Body of pancreas (tissue), 4 donors: Measurements from ENCODE around the gene PDZD2. TPM values are rescaled to one million over a fixed set of nuclear protein-coding genes. Genes with fewer than 3 reads are reported as not detected.

Experiments used
- ATAC-seq: fragments of 150-250 bp; one replicate; pipeline ENCODE4 v1.9.1; 2016
- DNase-seq, 4 donors: peaks; one replicate each; pipeline ENCODE4 v3.0.0-alpha.2; 2019
- H3K27ac ChIP-seq, 4 donors: fragments of 200-600 bp; sonication (generic); 1 replicate in 3 of 4; 2 replicates in 1 of 4; pipeline versions ENCODE4 v1.5.1 to v1.6.1; 2016 to 2019; ENCODE audit warnings: mild to moderate bottlenecking in 1 of 4, mixed read lengths in 1 of 4, moderate library complexity in 1 of 4
- H3K27me3 ChIP-seq, 2 donors: fragments of 200-600 bp; sonication (generic); one replicate each; pipeline ENCODE4 v1.6.0; 2016; ENCODE audit warnings: mild to moderate bottlenecking in 1 of 2
- H3K36me3 ChIP-seq, 2 donors: fragments of 200-600 bp; sonication (generic); replicated peaks in 1 of 2; 2 replicates each; pipeline ENCODE4 v1.5.1; 2016; ENCODE audit warnings: low read depth in 2 of 2; ENCODE audit not compliant: insufficient read depth in 1 of 2
- H3K4me1 ChIP-seq: fragments of 200-600 bp; sonication (generic); one replicate; pipeline ENCODE4 v1.6.0; 2016
- H3K4me3 ChIP-seq, 2 donors: fragments of 200-600 bp; sonication (generic); 1 replicate in 1 of 2; 2 replicates in 1 of 2; pipeline ENCODE4 v1.5.1; 2016 to 2019
- H3K9me3 ChIP-seq, 3 donors: fragments of 200-600 bp; sonication (generic); 1 replicate in 2 of 3; 2 replicates in 1 of 3; pipeline ENCODE4 v1.5.1; 2016
- POLR2A ChIP-seq, 3 donors: fragments of 450-650 bp; IDR thresholded peaks; one replicate each; pipeline ENCODE4 v1.6.1; 2016; ENCODE audit warnings: antibody characterized with exemption in 3 of 3, mild to moderate bottlenecking in 2 of 3
- WGBS, 2 donors: methylation state at CpG; one replicate each; pipeline ENCODE4 v1.1.5; 2017; 5-methylcytosine and 5-hydroxymethylcytosine counted together
- intact Hi-C: fragments of 100-400 bp; cut with DNase I; formaldehyde crosslinking; loops from one replicate; pipeline ENCODE4 v1.15.1; 2023
- total RNA-seq, 2 donors: library from RNA; depleted of rRNA; stranded (reverse); fragments of >200 nt; gene quantifications; one replicate each; pipeline ENCODE4 v1.1.0, GENCODE V29; 2016
- TF ChIP-seq, protein P1 (sequence below), 7 experiments: fragments of 450-650 bp in 4 of 7; fragments of 200-600 bp in 3 of 7; sonication (generic) in 3 of 7; IDR thresholded peaks; one replicate each; pipeline ENCODE4 v1.5.1; 2016 to 2019; ENCODE audit warnings: antibody characterized with exemption in 7 of 7

PDZD2 gene
- total RNA-seq, 2 donors from 2014 or later: 3.9 to 12.9 TPM

GRCh38 chr5:31639481-31640411 is 815 bp downstream of the PDZD2 start:
- no peaks in the 10 kb centered on the region for H3K9me3 ChIP-seq
- H3K4me1 ChIP-seq: peaks cover 22% of the 10 kb centered on the region
- intact Hi-C loops: no loop called here
- H3K4me3 ChIP-seq: no peak overlapping the region
- H3K27me3 ChIP-seq: no peaks in the 10 kb centered on the region
- DNase-seq (peak in 1 of 4 donors; percentile 7), ATAC-seq (no peak)
- H3K36me3 ChIP-seq: no peaks in the 10 kb centered on the region
- peak overlapping the region in 1 of 4 donors; percentile 45 for H3K27ac ChIP-seq
- 8 to 16% methylated on average over 18 to 50 of the region's 50 CpGs for WGBS, 2 donors
- no peak for TF ChIP-seq POLR2A (IDR thresholded peaks at IDR 0.05)
- TF ChIP-seq, protein P1, sequence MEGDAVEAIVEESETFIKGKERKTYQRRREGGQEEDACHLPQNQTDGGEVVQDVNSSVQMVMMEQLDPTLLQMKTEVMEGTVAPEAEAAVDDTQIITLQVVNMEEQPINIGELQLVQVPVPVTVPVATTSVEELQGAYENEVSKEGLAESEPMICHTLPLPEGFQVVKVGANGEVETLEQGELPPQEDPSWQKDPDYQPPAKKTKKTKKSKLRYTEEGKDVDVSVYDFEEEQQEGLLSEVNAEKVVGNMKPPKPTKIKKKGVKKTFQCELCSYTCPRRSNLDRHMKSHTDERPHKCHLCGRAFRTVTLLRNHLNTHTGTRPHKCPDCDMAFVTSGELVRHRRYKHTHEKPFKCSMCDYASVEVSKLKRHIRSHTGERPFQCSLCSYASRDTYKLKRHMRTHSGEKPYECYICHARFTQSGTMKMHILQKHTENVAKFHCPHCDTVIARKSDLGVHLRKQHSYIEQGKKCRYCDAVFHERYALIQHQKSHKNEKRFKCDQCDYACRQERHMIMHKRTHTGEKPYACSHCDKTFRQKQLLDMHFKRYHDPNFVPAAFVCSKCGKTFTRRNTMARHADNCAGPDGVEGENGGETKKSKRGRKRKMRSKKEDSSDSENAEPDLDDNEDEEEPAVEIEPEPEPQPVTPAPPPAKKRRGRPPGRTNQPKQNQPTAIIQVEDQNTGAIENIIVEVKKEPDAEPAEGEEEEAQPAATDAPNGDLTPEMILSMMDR (IDR thresholded peaks at IDR 0.05): no peak

DNA sequence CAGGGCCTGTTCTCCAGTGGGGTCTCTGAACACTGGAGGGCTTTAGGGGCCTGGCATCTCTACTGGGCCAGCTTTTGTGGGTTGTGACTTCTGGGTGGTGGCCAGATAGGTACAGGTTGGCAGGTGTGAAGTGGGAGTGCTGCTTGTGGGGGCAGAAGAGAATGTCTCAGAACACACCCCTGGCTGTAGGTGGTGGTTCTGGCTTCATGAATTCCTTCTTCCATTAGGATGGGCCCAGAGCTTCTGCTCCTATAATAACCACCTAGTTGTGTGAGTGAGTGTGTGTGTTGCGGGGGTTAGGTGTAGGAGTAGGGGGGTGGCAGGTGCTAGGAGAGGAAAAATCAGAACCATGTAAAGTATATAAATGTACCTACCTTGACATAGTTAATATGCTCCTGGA is 1.6 kb downstream of the PDZD2 start:
- no peak for DNase-seq
- Histone ChIP-seq H3K9me3 (no peaks in the 10 kb centered on the region), H3K36me3 (no peaks in the 10 kb centered on the region), H3K27me3 (no peaks in the 10 kb centered on the region), H3K4me3 (no peak overlapping the region), H3K27ac (no peak overlapping the region), H3K4me1 (peaks cover 22% of the 10 kb centered on the region)
- no peak for TF ChIP-seq POLR2A (IDR thresholded peaks at IDR 0.05)
- TF ChIP-seq, protein P1 (IDR thresholded peaks at IDR 0.05): no peak
- 87 to 100% methylated on average over 1 of the region's 1 CpG for whole genome bisulfite sequencing, 2 donors
- no peak for ATAC-seq
- intact Hi-C loops: no loop called here

DNA sequence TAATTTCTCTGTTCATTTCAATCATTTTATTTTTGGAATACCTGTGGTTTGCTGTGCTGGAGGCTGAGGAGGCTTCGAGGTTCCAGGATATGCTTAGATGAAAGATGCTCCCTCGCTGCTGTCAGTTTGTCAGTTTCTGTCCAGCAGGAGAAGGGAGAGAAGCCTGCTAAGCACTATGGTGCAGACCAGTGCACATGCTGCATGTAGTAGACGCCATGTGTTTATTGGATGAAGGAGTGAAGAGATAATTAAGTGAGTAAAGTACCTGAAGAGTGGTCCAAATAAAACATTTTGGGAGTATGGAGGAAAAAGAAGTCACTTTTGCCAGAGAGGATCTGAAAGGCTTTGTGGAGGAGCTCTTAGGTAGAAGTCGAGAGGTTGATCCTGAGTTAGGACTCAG is 2.1 kb downstream of the PDZD2 start:
- H3K27ac ChIP-seq: no peak overlapping the region
- H3K9me3 ChIP-seq: no peaks in the 10 kb centered on the region
- H3K27me3 ChIP-seq: no peaks in the 10 kb centered on the region
- no peak for ATAC-seq
- no peak for DNase-seq
- intact Hi-C loops: no loop called here
- H3K4me3 ChIP-seq: no peak overlapping the region
- TF ChIP-seq, protein P1 (IDR thresholded peaks at IDR 0.05): no peak
- TF ChIP-seq POLR2A (IDR thresholded peaks at IDR 0.05): no peak
- 70 to 84% methylated on average over 4 of the region's 4 CpGs for WGBS, 2 donors
- H3K36me3 ChIP-seq: no peaks in the 10 kb centered on the region
- H3K4me1 ChIP-seq: peaks cover 22% of the 10 kb centered on the region

DNA sequence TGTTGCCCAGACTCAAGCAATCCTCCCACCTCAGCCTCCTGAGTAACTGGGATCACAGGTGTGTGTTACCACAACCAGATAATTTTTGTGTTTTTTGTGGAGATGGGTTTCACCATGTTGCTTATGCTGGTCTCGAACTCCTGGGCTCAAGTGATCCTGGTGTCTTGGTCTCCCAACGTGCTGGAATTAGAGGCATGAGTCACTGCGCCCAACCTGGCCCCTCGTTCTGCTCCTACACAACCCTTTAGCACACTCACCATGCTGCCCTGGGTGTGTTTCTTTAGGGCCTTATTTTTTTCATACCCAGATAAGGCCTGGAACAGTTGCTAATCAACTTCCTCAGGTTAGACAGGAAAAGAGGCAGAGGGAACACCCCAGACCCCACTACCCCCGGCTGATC is 2.6 kb downstream of the PDZD2 start:
- Histone ChIP-seq H3K27me3 (no peaks in the 10 kb centered on the region), H3K4me3 (no peak overlapping the region), H3K4me1 (peaks cover 22% of the 10 kb centered on the region), H3K27ac (no peak overlapping the region), H3K36me3 (no peaks in the 10 kb centered on the region), H3K9me3 (no peaks in the 10 kb centered on the region)
- no peak for DNase-seq
- intact Hi-C loops: no loop called here
- 68 to 75% methylated on average over 5 of the region's 5 CpGs for WGBS, 2 donors
- no peak for TF ChIP-seq POLR2A (IDR thresholded peaks at IDR 0.05)
- no peak for ATAC-seq

- WGBS, 2 donors: 63 to 69% methylated on average over 9 to 11 of the region's 11 CpGs
- no peaks in the 10 kb centered on the region for H3K9me3 ChIP-seq
- no peak overlapping the region for H3K27ac ChIP-seq
- H3K4me3 ChIP-seq: no peak overlapping the region
- DNase-seq: no peak
- H3K27me3 ChIP-seq: no peaks in the 10 kb centered on the region
- TF ChIP-seq, protein P1 (IDR thresholded peaks at IDR 0.05): no peak
- TF ChIP-seq POLR2A (IDR thresholded peaks at IDR 0.05): no peak
- intact Hi-C loops: no loop called here
- H3K36me3 ChIP-seq: no peaks in the 10 kb centered on the region
- no peaks in the 10 kb centered on the region for H3K4me1 ChIP-seq
- no peak for ATAC-seq
These were observed 6.6 kb downstream of the PDZD2 start for GRCh38 chr5:31645420-31646081.
